ENCODE measurements around the gene SYNPO2. TPM values are rescaled to one million over a fixed set of nuclear protein-coding genes. Genes with fewer than 3 reads are reported as not detected.

SYNPO2 gene
- total RNA-seq, 1 donor from 2014 or later, result 89.8 TPM

- DNase-seq (ENCODE audit: low spot score), result no peak
Observed at GRCh38 chr4:118931786-118932185, 43.1 kb downstream of the SYNPO2 start.

- DNase-seq (ENCODE audit: low spot score), result no peak
Observed at GRCh38 chr4:118935819-118936218, 47.2 kb downstream of the SYNPO2 start.

GRCh38 chr4:118936406-118936805 is 47.8 kb downstream of the SYNPO2 start:
- DNase-seq (ENCODE audit: low spot score), result no peak

GRCh38 chr4:118939169-118939783 is 50.6 kb downstream of the SYNPO2 start:
- DNase-seq (ENCODE audit: low spot score), result no peak

- DNase-seq (ENCODE audit: low spot score), result no peak
Observed at GRCh38 chr4:118941149-118941548, 52.5 kb downstream of the SYNPO2 start.

- DNase-seq (ENCODE audit: low spot score), result no peak
Observed at GRCh38 chr4:118941799-118942198, 53.1 kb downstream of the SYNPO2 start.

GRCh38 chr4:118942465-118942864 is 53.8 kb downstream of the SYNPO2 start:
- no peak for DNase-seq (ENCODE audit: low spot score)

GRCh38 chr4:118947095-118947494 is 58.4 kb downstream of the SYNPO2 start:
- no peak for DNase-seq (ENCODE audit: low spot score)

- no peak for DNase-seq (ENCODE audit: low spot score)
Observed at GRCh38 chr4:118948545-118949144, 60.0 kb downstream of the SYNPO2 start.

GRCh38 chr4:118950224-118950623 is 61.6 kb downstream of the SYNPO2 start:
- DNase-seq (ENCODE audit: low spot score), result no peak

- no peak for DNase-seq (ENCODE audit: low spot score)
Observed at GRCh38 chr4:118950929-118951570, 62.4 kb downstream of the SYNPO2 start.

- DNase-seq (ENCODE audit: low spot score), result no peak
Observed at GRCh38 chr4:118953276-118953675, 64.6 kb downstream of the SYNPO2 start.

GRCh38 chr4:118954246-118954645 is 65.6 kb downstream of the SYNPO2 start:
- DNase-seq (ENCODE audit: low spot score), result no peak

- DNase-seq (ENCODE audit: low spot score), result no peak
Observed at GRCh38 chr4:118955515-118955914, 66.9 kb downstream of the SYNPO2 start.

- DNase-seq (ENCODE audit: low spot score), result no peak
Observed at GRCh38 chr4:118957722-118958445, 69.2 kb downstream of the SYNPO2 start.

- no peak for DNase-seq (ENCODE audit: low spot score)
Observed at GRCh38 chr4:118962540-118962939, 73.9 kb downstream of the SYNPO2 start.

- no peak for DNase-seq (ENCODE audit: low spot score)
Observed at GRCh38 chr4:118964891-118965411, 76.3 kb downstream of the SYNPO2 start.

GRCh38 chr4:118967393-118967792 is 78.7 kb downstream of the SYNPO2 start:
- no peak for DNase-seq (ENCODE audit: low spot score)

- no peak for DNase-seq (ENCODE audit: low spot score)
Observed at GRCh38 chr4:118968005-118968404, 79.4 kb downstream of the SYNPO2 start.

GRCh38 chr4:118968813-118969212 is 80.2 kb downstream of the SYNPO2 start:
- no peak for DNase-seq (ENCODE audit: low spot score)

GRCh38 chr4:118969359-118969758 is 80.7 kb downstream of the SYNPO2 start:
- no peak for DNase-seq (ENCODE audit: low spot score)

- DNase-seq (ENCODE audit: low spot score), result no peak
Observed at GRCh38 chr4:118972167-118972566, 83.5 kb downstream of the SYNPO2 start.
